OCI-LY1 (cell line): ENCODE results near the gene RCAN3.
"Not testable (repeated sequence)": the region's sequence is repeated elsewhere in the genome, so short reads cannot be mapped to it uniquely, and the experiment has no call there.

Experiments used
- EZH2 ChIP-seq: fragments of 200-600 bp; sonication (generic), shearing (Covaris generic); IDR thresholded peaks from 2 replicates; pipeline ENCODE4 v1.8.0; 2017; ENCODE audit warnings: borderline replicate concordance, mixed run types, mild to moderate bottlenecking, antibody characterized with exemption, low read length, moderate library complexity, mixed read lengths
- TF ChIP-seq, protein P1 (sequence below): fragments of 200-600 bp; sonication (generic), shearing (Covaris generic); IDR thresholded peaks from 2 replicates; pipeline ENCODE4 v1.5.1; 2017; ENCODE audit warnings: mild to moderate bottlenecking, antibody characterized with exemption, low read length, moderate library complexity, mixed read lengths

- TF ChIP-seq, protein P1, sequence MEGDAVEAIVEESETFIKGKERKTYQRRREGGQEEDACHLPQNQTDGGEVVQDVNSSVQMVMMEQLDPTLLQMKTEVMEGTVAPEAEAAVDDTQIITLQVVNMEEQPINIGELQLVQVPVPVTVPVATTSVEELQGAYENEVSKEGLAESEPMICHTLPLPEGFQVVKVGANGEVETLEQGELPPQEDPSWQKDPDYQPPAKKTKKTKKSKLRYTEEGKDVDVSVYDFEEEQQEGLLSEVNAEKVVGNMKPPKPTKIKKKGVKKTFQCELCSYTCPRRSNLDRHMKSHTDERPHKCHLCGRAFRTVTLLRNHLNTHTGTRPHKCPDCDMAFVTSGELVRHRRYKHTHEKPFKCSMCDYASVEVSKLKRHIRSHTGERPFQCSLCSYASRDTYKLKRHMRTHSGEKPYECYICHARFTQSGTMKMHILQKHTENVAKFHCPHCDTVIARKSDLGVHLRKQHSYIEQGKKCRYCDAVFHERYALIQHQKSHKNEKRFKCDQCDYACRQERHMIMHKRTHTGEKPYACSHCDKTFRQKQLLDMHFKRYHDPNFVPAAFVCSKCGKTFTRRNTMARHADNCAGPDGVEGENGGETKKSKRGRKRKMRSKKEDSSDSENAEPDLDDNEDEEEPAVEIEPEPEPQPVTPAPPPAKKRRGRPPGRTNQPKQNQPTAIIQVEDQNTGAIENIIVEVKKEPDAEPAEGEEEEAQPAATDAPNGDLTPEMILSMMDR, result not testable (repeated sequence)
- TF ChIP-seq EZH2, result not testable (repeated sequence)
These were observed 46.6 kb downstream of the RCAN3 start for GRCh38 chr1:24549210-24549609.
